Lower lobe of right lung (tissue), 2 donors: ENCODE measurements around the gene DACT3. TPM values are rescaled to one million over a fixed set of nuclear protein-coding genes. Genes with fewer than 3 reads are reported as not detected.

Experiments
- ATAC-seq, 2 donors: fragments of 200-7000 bp; cut with Tn5 transposase; one replicate each; pipeline ENCODE4 v1.9.1; 2020 to 2022; ENCODE audit warnings: mild to moderate bottlenecking in 2 of 2, moderate library complexity in 2 of 2
- DNase-seq: peaks from one replicate; pipeline ENCODE4 v3.0.0-alpha.2; 2020
- H3K27ac ChIP-seq: fragments of 200-600 bp; one replicate; pipeline ENCODE4 v1.8.0; 2022
- H3K27me3 ChIP-seq: fragments of 200-600 bp; one replicate; pipeline ENCODE4 v1.8.0; 2022; ENCODE audit warnings: low read depth
- H3K36me3 ChIP-seq: fragments of 200-600 bp; one replicate; pipeline ENCODE4 v1.8.0; 2022; ENCODE audit warnings: mild to moderate bottlenecking
- H3K4me1 ChIP-seq: fragments of 200-600 bp; one replicate; pipeline ENCODE4 v1.8.0; 2022
- H3K4me3 ChIP-seq: fragments of 200-600 bp; one replicate; pipeline ENCODE4 v1.8.0; 2022; ENCODE audit warnings: mild to moderate bottlenecking
- H3K9me3 ChIP-seq: fragments of 200-600 bp; one replicate; pipeline ENCODE4 v1.8.0; 2022
- CTCF ChIP-seq: fragments of 200-600 bp; IDR thresholded peaks from one replicate; pipeline ENCODE4 v1.8.0; 2022; ENCODE audit warnings: antibody characterized with exemption, mild to moderate bottlenecking
- intact Hi-C: fragments of 100-400 bp; cut with DNase I; formaldehyde crosslinking; loops from one replicate; pipeline ENCODE4 v1.11.0; 2022
- total RNA-seq: library from RNA; stranded (reverse); fragmentation: NEBNext Ultra II Directional; extraction: Animal tissue kit (Norgen Biotek cat#: 25700); gene quantifications from one replicate; pipeline ENCODE4 v1.2.1, GENCODE V29; 2021
- donor health status: DM: no; HTN: yes; CAD: no; lungs with severe emphysema.

DACT3 gene
- total RNA-seq, 1 donor from 2014 or later = 4.9 TPM

GRCh38 chr19:46634656-46635218 is 26.2 kb downstream of the DACT3 start:
- Histone ChIP-seq H3K4me1 (peaks cover 39% of the 10 kb centered on the region), H3K27ac (no peak overlapping the region), H3K4me3 (no peak overlapping the region), H3K27me3 (peaks cover 19% of the 10 kb centered on the region), H3K36me3 (no peaks in the 10 kb centered on the region), H3K9me3 (no peaks in the 10 kb centered on the region)
- no peak for TF ChIP-seq CTCF
- DNase-seq (no peak), ATAC-seq (no peak)
- intact Hi-C loops = no loop called here

GRCh38 chr19:46634045-46634655 is 26.8 kb downstream of the DACT3 start:
- H3K27me3 ChIP-seq = peaks cover 13% of the 10 kb centered on the region
- intact Hi-C loops = no loop called here
- no peaks in the 10 kb centered on the region for H3K36me3 ChIP-seq
- TF ChIP-seq CTCF = no peak
- no peaks in the 10 kb centered on the region for H3K9me3 ChIP-seq
- H3K27ac ChIP-seq = no peak overlapping the region
- H3K4me1 ChIP-seq = peaks cover 38% of the 10 kb centered on the region
- peak overlapping the region; percentile 40 for H3K4me3 ChIP-seq
- ATAC-seq (peak; percentile 88 to 89), DNase-seq (peak; percentile 88)

- no peak for TF ChIP-seq CTCF
- Histone ChIP-seq H3K27ac (no peak overlapping the region), H3K27me3 (peaks cover 11% of the 10 kb centered on the region), H3K4me3 (no peak overlapping the region), H3K36me3 (no peaks in the 10 kb centered on the region), H3K9me3 (no peaks in the 10 kb centered on the region), H3K4me1 (peaks cover 30% of the 10 kb centered on the region)
- intact Hi-C loops = no loop called here
- DNase-seq = no peak
- ATAC-seq = no peak
Measured at GRCh38 chr19:46633130-46633529, 27.9 kb downstream of the DACT3 start.

- no peak for TF ChIP-seq CTCF
- ATAC-seq = no peak
- Histone ChIP-seq H3K27ac (no peak overlapping the region), H3K4me1 (peaks cover 33% of the 10 kb centered on the region), H3K36me3 (no peaks in the 10 kb centered on the region), H3K4me3 (no peak overlapping the region), H3K27me3 (peaks cover 11% of the 10 kb centered on the region), H3K9me3 (no peaks in the 10 kb centered on the region)
- intact Hi-C loops = no loop called here
- no peak for DNase-seq
Measured at GRCh38 chr19:46631481-46631880, 29.5 kb downstream of the DACT3 start.

GRCh38 chr19:46630586-46631205 is 30.3 kb downstream of the DACT3 start:
- ATAC-seq (no peak), DNase-seq (no peak)

More at GRCh38 chr19:46630586-46631205, 30.3 kb downstream of the DACT3 start:
- peaks cover 41% of the 10 kb centered on the region for H3K4me1 ChIP-seq
- intact Hi-C loops = no loop called here
- H3K9me3 ChIP-seq = no peaks in the 10 kb centered on the region
- H3K27ac ChIP-seq = no peak overlapping the region
- H3K36me3 ChIP-seq = no peaks in the 10 kb centered on the region
- peaks cover 11% of the 10 kb centered on the region for H3K27me3 ChIP-seq
- H3K4me3 ChIP-seq = no peak overlapping the region
- TF ChIP-seq CTCF = no peak
